Prostate gland (tissue), 2 donors: ENCODE results near the gene IPO5.

Experiments used
- CTCF ChIP-seq, 4 experiments: fragments of 200-600 bp in 2 of 4; fragments of 450-650 bp in 2 of 4; sonication (generic) in 2 of 4; IDR thresholded peaks; 1 replicate in 3 of 4; 2 replicates in 1 of 4; pipeline ENCODE4 v1.5.1; 2016 to 2019; ENCODE audit warnings: antibody characterized with exemption in 4 of 4, mild to moderate bottlenecking in 2 of 4, moderate library complexity in 2 of 4
- POLR2AphosphoS5 ChIP-seq: sonication (generic); formaldehyde crosslinking; IDR thresholded peaks from one replicate; pipeline ENCODE4 v1.6.1; 2017; ENCODE audit warnings: antibody characterized with exemption

GRCh38 chr13:97979051-97979450 lies 25.6 kb downstream of the IPO5 start:
- no peak for TF ChIP-seq CTCF (IDR thresholded peaks at IDR 0.05)
- no peak for TF ChIP-seq POLR2AphosphoS5
